GM19193 (cell line): Measurements from ENCODE around the gene LCN10.

Experiments used
- POLR2A ChIP-seq: IDR thresholded peaks from 4 replicates; pipeline ENCODE4 v1.6.1; 2011; ENCODE audit not compliant: insufficient read depth, insufficient read length; ENCODE audit errors: extremely low read depth

The LCN10 gene

GRCh38 chr9:136774416-136775045 lies 31.8 kb upstream of the LCN10 start:
- TF ChIP-seq POLR2A = no peak

- no peak for TF ChIP-seq POLR2A
Measured at GRCh38 chr9:136773386-136774044, 30.8 kb upstream of the LCN10 start.

GRCh38 chr9:136771907-136772415 lies 29.2 kb upstream of the LCN10 start:
- no peak for TF ChIP-seq POLR2A

GRCh38 chr9:136769710-136770191 lies 27.0 kb upstream of the LCN10 start:
- no peak for TF ChIP-seq POLR2A

- TF ChIP-seq POLR2A = no peak
Measured at GRCh38 chr9:136765041-136765440, 22.3 kb upstream of the LCN10 start.

GRCh38 chr9:136764301-136764891 lies 21.7 kb upstream of the LCN10 start, which contains the start of gene LCN15:
LCN15 (minus strand) TSS chr9:136764518; CDS start chr9:136764488, 30 bp downstream.
- TF ChIP-seq POLR2A = no peak

- no peak for TF ChIP-seq POLR2A
Measured at GRCh38 chr9:136763649-136764035, 20.9 kb upstream of the LCN10 start.

- no peak for TF ChIP-seq POLR2A
Measured at GRCh38 chr9:136762915-136763648, 20.3 kb upstream of the LCN10 start.

GRCh38 chr9:136762221-136762691 lies 19.5 kb upstream of the LCN10 start:
- TF ChIP-seq POLR2A = no peak

GRCh38 chr9:136761545-136761981 lies 18.8 kb upstream of the LCN10 start:
- TF ChIP-seq POLR2A = no peak

- no peak for TF ChIP-seq POLR2A
Measured at GRCh38 chr9:136760424-136760823, 17.7 kb upstream of the LCN10 start.

GRCh38 chr9:136759436-136760325 lies 16.9 kb upstream of the LCN10 start:
- TF ChIP-seq POLR2A = no peak

GRCh38 chr9:136759001-136759400 lies 16.3 kb upstream of the LCN10 start:
- no peak for TF ChIP-seq POLR2A

- no peak for TF ChIP-seq POLR2A
Measured at GRCh38 chr9:136757751-136758140, 15.0 kb upstream of the LCN10 start.
